Measurements from ENCODE around the gene S100B. TPM values are rescaled to one million over a fixed set of nuclear protein-coding genes. Genes with fewer than 3 reads are reported as not detected.

S100B gene
- total and polyA plus RNA-seq, 2 of the 13 experiments (the other 11 are each of a cell fraction or from before 2014, with no cell fraction given): not detected

DNA sequence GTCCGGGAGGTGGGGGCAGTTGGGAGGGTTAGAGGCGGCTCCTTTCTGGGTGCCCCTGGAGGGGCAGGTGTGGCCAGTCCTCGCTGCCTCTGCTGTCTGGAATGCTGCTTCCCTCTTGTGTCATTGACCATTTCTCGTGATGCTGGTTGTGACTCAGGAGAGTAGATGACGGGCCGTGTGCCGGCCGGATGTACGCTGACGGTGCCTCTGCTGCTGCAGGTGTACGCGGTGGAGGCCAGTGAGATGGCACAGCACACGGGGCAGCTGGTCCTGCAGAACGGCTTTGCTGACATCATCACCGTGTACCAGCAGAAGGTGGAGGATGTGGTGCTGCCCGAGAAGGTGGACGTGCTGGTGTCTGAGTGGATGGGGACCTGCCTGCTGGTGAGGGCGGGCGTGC, 44.5 kb upstream of the S100B start (continued):
- no peak for TF ChIP-seq SOX5 (CRISPR knock-in tag; IDR thresholded peaks at IDR 0.05; ENCODE audit: borderline replicate concordance)
- TF ChIP-seq PHF20 (CRISPR knock-in tag; IDR thresholded peaks at IDR 0.05): no peak
- no peak for TF ChIP-seq HES4 (CRISPR knock-in tag; IDR thresholded peaks at IDR 0.05; ENCODE audit: borderline replicate concordance)

DNA sequence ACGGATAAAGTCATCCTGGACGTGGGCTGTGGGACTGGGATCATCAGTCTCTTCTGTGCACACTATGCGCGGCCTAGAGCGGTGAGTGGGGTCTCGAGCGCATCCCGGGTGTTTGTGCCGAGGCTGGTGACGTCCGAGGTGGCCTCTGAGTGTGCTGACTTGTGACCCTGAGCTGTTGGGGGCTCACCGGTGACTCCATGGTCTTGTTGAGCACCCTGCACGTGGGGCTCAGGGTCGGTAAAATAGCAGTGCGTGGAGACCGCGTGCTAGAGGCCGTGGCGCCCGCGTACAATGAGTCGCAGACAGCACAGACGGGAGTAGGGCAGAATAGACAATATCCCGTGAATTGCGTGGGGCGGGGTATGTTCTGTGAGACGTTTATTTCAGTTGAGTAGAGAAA, 43.7 kb upstream of the S100B start:
- no peak for TF ChIP-seq ZNF644 (CRISPR knock-in tag; IDR thresholded peaks at IDR 0.05; ENCODE audit: low read depth)
- TF ChIP-seq SMC3 (IDR thresholded peaks at IDR 0.05; ENCODE audit: low read length): no peak
- no peak for TF ChIP-seq ZNF746 (CRISPR knock-in tag; IDR thresholded peaks at IDR 0.05)
- no peak for TF ChIP-seq ZNF232 (CRISPR knock-in tag; IDR thresholded peaks at IDR 0.05; ENCODE audit: borderline replicate concordance)
- no peak for TF ChIP-seq ZC3H4 (CRISPR knock-in tag; IDR thresholded peaks at IDR 0.05; ENCODE audit: borderline replicate concordance)
- TF ChIP-seq, protein P1, sequence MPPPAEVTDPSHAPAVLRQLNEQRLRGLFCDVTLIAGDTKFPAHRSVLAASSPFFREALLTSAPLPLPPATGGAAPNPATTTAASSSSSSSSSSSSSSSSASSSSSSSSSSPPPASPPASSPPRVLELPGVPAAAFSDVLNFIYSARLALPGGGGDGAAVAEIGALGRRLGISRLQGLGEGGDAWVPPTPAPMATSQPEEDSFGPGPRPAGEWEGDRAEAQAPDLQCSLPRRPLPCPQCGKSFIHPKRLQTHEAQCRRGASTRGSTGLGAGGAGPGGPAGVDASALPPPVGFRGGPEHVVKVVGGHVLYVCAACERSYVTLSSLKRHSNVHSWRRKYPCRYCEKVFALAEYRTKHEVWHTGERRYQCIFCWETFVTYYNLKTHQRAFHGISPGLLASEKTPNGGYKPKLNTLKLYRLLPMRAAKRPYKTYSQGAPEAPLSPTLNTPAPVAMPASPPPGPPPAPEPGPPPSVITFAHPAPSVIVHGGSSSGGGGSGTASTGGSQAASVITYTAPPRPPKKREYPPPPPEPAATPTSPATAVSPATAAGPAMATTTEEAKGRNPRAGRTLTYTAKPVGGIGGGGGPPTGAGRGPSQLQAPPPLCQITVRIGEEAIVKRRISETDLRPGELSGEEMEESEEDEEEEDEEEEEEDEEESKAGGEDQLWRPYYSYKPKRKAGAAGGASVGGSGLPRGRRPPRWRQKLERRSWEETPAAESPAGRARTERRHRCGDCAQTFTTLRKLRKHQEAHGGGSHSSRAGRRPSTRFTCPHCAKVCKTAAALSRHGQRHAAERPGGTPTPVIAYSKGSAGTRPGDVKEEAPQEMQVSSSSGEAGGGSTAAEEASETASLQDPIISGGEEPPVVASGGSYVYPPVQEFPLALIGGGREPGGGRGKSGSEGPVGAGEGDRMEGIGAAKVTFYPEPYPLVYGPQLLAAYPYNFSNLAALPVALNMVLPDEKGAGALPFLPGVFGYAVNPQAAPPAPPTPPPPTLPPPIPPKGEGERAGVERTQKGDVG (CRISPR knock-in tag; IDR thresholded peaks at IDR 0.05; ENCODE audit: borderline replicate concordance): no peak
- TF ChIP-seq KMT2B (CRISPR knock-in tag; IDR thresholded peaks at IDR 0.05): no peak
- TF ChIP-seq ELF3 (CRISPR knock-in tag; IDR thresholded peaks at IDR 0.05): no peak
- TF ChIP-seq NBN (conservative IDR thresholded peaks at IDR 0.05): no peak
- TF ChIP-seq ZNF329 (CRISPR knock-in tag; IDR thresholded peaks at IDR 0.05; ENCODE audit: low read depth): no peak
- no peak for TF ChIP-seq ZNF446 (CRISPR knock-in tag; IDR thresholded peaks at IDR 0.05)
- TF ChIP-seq, protein P2, sequence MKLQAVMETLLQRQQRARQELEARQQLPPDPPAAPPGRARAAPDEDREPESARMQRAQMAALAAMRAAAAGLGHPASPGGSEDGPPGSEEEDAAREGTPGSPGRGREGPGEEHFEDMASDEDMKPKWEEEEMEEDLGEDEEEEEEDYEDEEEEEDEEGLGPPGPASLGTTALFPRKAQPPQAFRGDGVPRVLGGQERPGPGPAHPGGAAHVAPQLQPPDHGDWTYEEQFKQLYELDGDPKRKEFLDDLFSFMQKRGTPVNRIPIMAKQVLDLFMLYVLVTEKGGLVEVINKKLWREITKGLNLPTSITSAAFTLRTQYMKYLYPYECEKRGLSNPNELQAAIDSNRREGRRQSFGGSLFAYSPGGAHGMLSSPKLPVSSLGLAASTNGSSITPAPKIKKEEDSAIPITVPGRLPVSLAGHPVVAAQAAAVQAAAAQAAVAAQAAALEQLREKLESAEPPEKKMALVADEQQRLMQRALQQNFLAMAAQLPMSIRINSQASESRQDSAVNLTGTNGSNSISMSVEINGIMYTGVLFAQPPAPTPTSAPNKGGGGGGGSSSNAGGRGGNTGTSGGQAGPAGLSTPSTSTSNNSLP (IDR thresholded peaks at IDR 0.05; ENCODE audit: low read depth, low read length): no peak
- TF ChIP-seq ZNF615 (CRISPR knock-in tag; IDR thresholded peaks at IDR 0.05; ENCODE audit: borderline replicate concordance): no peak
- TF ChIP-seq, protein P3, sequence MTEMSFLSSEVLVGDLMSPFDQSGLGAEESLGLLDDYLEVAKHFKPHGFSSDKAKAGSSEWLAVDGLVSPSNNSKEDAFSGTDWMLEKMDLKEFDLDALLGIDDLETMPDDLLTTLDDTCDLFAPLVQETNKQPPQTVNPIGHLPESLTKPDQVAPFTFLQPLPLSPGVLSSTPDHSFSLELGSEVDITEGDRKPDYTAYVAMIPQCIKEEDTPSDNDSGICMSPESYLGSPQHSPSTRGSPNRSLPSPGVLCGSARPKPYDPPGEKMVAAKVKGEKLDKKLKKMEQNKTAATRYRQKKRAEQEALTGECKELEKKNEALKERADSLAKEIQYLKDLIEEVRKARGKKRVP (CRISPR knock-in tag; IDR thresholded peaks at IDR 0.05): no peak
- no peak for TF ChIP-seq HNRNPLL (IDR thresholded peaks at IDR 0.05; ENCODE audit: low read depth, low read length, poor library complexity, severe bottlenecking)
- no peak for TF ChIP-seq TMF1 (CRISPR knock-in tag; IDR thresholded peaks at IDR 0.05; ENCODE audit: low read depth)
- no peak for TF ChIP-seq DNMT1 (CRISPR knock-in tag; IDR thresholded peaks at IDR 0.05)
- H3K27me3 ChIP-seq (ENCODE audit: control insufficient read depth in 1 of 2, insufficient read depth in 2 of 2, low read length in 2 of 2): no peaks in the 10 kb centered on the region; a peak in 1 of 5 replicates
- H3K36me3 ChIP-seq (replicated peaks in 1 of 2; ENCODE audit: control insufficient read depth in 1 of 2, insufficient read depth in 2 of 2, low read length in 2 of 2): peaks cover 29 to 88% of the 10 kb centered on the region in 2 experiments
- no peaks in the 10 kb centered on the region for H3K9me3 ChIP-seq (ENCODE audit: low read length)
- H3K79me2 ChIP-seq (ENCODE audit: insufficient read depth, low read length): peaks cover 2% of the 10 kb centered on the region
- ATAC-seq: no peak
- H3K4me3 ChIP-seq (replicated peaks in 1 of 3; ENCODE audit: insufficient read depth in 1 of 3, low read depth in 2 of 3, low read length in 3 of 3): no peak overlapping the region
- POLR2A ChIA-PET: no interaction called here
- no peak for FAIRE-seq
- H3K4me1 ChIP-seq (ENCODE audit: insufficient read depth, low read length): no peaks in the 10 kb centered on the region
- no peaks in the 10 kb centered on the region for H4K20me1 ChIP-seq (ENCODE audit: insufficient read depth, low read length)
- no peak overlapping the region for H3K27ac ChIP-seq (ENCODE audit: extremely low read length, insufficient read depth, low read length)
- H3K4me2 ChIP-seq (ENCODE audit: low read depth, low read length): no peak overlapping the region
- intact Hi-C loops (cut with micrococcal nuclease; ENCODE audit: unreplicated experiment): no loop called here
- no peak overlapping the region for H3K9ac ChIP-seq (ENCODE audit: insufficient read depth, low read depth, low read length)
- WGBS (ENCODE audit: low lambda C conversion rate): 97% methylated on average over 21 of the region's 27 CpGs
- no peak overlapping the region for H2AFZ ChIP-seq (ENCODE audit: low read length)
- CTCF ChIA-PET (ENCODE audit: low intra/inter-chr PET ratio, low total read pairs): no interaction called here
- no TSS peak for BruUV-seq (replicated peaks)
- in situ Hi-C loops (cut with HindIII; ENCODE audit: extremely low pct_ligation_motif_present, low pct_unique_long_range_greater_than_20kb): no loop called here
- no peak for DNase-seq (ENCODE audit: low spot score)

Measured in HepG2 (cell line).